SK-N-DZ (cell line): Measurements from ENCODE around the gene UNC5CL.
"Not testable (repeated sequence)": the region's sequence is repeated elsewhere in the genome, so short reads cannot be mapped to it uniquely, and the experiment has no call there.

Experiments
- DNase-seq: peaks from one replicate; pipeline ENCODE4 v3.0.0-alpha.2; 2015; ENCODE audit warnings: low spot score

UNC5CL gene

DNA sequence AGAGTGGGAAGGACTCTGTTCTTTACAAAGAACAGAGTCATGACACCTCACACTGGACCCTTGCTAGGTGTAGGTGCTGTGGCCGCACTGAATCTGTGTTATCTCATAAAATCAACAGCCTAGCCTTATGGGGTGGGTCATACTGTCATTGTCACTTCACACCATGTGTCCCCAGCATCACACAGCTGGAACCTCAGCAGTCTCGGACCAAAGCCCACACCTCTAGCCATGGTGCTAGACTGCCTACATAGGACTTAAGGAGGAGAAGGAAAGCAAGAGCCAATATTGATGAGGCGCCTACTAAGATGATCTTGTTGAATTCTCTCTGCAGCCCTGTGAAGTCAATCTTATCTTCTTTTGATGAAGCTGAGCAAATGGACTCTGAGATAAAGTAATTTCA, 31.0 kb downstream of the UNC5CL start:
- no peak for DNase-seq

DNA sequence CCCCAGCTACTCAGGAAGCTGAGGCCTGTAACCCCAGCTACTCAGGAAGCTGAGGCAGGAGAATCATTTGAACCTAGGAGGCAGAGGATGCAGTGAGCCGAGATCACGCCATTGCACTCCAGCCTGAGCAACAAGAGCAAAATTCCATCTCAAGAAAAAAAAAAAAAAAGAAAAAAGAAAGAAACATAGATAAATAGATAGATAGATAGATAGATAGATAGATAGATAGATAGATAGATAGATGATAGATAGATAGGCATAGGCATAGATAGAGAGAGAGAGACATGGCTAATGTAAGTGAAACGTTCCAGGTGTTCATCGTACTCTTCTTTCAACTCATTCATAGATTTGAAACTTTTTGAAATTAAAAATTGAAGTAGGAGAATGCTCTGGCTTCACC, 32.0 kb downstream of the UNC5CL start:
- not testable (repeated sequence) for DNase-seq

GRCh38 chr6:41006217-41006616, 32.8 kb downstream of the UNC5CL start:
- DNase-seq, result peak; percentile 65

- DNase-seq, result no peak
These were observed 36.9 kb downstream of the UNC5CL start for GRCh38 chr6:41002168-41002567.

DNA sequence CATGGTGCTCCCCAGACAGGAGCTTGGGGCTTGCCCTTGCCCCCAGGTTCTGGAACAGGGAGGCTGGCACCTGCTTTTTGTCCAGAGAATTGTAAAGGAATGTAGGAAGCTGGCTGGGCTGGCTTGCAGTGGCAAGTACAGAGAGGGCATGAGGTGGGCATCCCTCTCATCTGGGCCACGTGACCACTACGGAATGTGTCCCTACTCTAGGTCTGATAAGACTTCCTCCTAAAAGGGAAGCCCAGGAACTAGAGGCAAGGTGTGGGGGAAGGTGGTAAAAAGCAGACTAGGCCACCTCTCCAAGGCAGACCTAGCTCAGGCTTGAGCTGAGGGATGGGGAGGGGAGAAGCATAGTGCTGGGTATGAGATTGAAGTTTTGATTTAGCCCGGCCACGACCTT, 38.8 kb downstream of the UNC5CL start:
- no peak for DNase-seq

- peak; percentile 37 for DNase-seq
These were observed 39.5 kb downstream of the UNC5CL start for GRCh38 chr6:40999569-40999968.

DNA sequence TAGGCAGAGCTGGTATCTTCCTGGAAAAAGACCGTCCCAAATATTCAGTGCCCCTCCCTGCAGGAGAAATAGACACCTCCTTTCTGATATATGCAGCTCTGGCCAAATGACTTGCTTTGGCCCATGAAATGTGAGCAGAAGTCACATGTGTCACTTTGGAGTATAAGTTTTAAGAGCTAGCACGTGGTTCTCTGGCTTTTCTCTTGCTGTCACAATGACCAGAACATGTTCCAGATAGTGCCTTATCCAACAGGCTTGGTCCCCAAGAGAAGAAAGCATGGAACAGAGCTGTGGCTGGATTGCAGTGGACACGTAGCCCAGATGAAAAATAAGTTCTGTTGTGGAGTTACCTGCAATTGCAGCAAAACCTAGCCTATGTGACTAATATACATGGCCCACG, 40.4 kb downstream of the UNC5CL start:
- no peak for DNase-seq

DNA sequence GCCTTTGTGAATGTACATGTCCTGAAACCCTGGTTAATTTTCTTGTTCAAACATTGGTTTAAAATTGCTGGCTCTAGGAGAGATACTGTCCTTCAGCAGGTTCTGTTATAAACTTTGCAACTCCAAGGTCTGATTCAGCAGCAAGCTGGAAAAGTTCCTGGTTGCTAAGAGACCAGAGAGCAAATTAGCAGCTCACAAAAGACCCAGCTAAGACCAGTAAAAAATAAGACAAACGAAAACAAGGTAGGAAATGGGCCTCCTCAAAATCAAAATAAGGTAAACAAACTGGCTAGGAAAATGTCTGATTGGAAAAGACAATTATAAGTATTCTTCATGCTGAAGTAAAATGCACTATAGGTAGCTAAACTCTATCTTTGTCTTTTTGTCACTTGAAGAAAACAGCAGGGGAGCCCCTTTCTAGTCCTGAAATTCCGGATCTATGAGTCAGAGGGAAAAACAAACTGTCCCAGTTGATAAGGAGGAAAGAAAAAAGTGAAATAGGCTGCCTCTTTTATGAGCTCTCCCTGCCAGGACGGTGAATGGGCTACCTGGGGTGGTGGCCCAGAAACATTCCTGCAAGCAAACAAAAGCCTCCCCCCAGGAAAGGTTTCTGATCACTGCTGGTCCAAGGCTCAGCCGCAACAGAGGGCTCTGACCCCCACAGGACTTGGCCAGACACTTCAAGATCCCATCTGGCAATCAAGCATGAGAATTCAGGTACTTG, 41.6 kb downstream of the UNC5CL start:
- DNase-seq, result no peak

DNA sequence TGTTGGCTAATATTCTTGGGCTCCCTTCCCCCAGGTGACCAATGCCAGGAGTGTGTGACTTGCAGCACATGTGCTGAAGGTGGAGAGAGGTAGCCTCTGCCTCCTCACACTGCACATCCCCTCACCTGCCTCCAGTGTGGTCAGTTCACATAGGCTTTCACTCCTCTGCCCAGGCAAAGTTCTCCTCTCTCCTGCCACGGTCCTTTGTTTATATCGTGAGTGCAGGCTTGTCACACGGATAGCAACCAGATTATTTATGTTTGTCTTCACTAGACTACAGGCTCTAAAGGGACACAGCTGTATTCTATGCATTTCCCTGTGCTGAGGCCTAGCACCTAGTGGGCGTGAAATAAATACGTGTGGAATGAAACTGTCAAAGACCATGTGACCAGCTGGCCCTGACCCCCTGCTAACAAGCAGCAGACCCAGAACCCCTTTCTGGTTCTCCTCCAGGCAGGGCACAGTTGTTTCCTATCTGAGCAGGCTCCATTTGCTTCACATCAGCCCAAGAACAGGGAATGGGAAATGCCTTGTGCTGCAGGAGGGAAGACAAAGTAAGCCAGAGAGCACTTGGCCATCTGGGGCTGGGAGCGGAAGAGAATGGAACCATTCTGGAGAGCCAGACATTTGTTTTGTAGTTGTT, 42.3 kb downstream of the UNC5CL start:
- no peak for DNase-seq

DNA sequence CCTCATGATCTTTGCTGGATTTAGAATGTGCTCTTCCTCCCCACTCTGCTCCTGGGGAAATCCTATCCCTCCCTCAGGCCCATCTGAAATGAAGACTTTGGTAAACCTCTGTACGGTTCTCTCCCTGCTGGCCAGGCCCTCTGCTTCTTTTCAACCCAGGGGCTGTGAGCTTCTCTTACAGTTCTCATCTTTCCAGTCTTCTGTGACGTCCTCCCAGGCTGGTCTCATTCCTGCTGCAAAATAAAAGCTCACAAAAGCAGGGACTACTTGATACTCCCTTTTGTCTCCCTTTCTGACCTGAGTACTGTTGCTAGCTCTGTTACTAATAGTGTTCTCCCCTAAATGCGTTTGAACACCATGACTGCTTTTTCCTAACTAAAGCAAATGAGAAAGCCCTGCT, 46.3 kb downstream of the UNC5CL start:
- DNase-seq, result no peak

GRCh38 chr6:40990301-40990700, 48.7 kb downstream of the UNC5CL start:
- no peak for DNase-seq

GRCh38 chr6:40989204-40990169, 49.5 kb downstream of the UNC5CL start:
- no peak for DNase-seq

GRCh38 chr6:40988634-40989033, 50.4 kb downstream of the UNC5CL start:
- DNase-seq, result no peak

DNA sequence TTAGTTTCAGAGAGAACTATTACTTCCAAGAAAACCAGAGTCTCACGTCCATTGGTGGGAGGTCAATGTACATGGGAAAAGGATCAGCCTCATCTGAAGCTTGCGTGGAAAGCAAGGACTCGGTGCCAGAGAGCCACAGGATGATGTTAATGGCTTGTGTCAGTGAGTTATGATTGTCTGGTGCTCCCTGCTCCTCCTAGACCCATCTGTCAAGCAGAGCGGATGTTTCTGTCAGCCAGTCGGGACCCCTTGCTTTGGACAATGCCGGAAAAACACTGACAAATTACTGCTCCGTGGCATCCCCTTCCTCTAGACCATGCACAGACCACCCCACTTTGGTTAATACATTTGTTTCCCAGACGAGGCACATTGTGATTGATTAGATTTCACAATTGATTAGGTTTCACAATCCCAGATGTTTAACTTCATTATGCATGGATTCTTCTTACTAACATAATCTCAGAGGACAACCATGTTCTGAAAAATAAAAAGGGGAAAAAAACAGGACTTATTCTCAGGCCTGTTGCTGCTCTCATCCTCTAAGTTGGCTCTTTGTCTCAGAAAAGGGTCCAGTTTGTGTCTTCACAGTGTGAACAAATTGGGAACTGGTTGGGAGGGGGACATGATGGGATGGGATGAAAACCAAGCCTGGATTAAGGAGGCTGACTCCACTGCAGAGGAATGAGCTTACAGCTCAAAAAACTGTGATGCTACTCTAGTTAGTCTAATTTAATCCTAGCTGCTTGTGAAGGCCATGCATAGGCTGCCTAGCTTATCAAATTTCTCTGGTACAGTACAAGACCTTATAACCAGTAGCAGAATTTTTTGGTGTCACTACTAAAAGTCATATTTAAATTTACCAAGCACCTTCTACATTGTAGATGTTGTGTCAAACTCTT, 51.9 kb downstream of the UNC5CL start:
- no peak for DNase-seq

- DNase-seq, result no peak
These were observed 52.7 kb downstream of the UNC5CL start for GRCh38 chr6:40986364-40986763.

DNA sequence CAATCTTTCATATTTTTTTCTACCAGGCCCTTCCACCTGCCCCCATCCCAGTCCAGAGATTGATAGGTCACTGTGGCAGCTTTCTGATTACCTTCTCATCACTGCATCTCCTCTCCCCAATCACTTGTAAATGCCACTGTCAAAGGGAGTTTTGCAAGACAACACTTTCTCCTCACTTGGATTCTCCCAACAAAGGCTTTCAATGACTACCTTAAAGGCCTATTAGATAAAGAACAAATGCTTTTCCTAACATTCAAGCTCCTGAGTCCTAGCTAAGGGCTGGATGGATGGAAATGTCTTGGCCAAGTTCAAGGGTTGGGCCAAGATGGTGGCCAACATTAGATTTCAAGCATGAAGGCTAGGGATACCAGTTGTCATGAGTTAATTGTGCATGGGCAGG, 55.3 kb downstream of the UNC5CL start:
- no peak for DNase-seq

GRCh38 chr6:40982917-40983316, 56.1 kb downstream of the UNC5CL start:
- DNase-seq, result no peak

GRCh38 chr6:40978687-40979289, 60.2 kb downstream of the UNC5CL start:
- DNase-seq, result no peak

GRCh38 chr6:40977695-40978094, 61.3 kb downstream of the UNC5CL start:
- DNase-seq, result no peak

DNA sequence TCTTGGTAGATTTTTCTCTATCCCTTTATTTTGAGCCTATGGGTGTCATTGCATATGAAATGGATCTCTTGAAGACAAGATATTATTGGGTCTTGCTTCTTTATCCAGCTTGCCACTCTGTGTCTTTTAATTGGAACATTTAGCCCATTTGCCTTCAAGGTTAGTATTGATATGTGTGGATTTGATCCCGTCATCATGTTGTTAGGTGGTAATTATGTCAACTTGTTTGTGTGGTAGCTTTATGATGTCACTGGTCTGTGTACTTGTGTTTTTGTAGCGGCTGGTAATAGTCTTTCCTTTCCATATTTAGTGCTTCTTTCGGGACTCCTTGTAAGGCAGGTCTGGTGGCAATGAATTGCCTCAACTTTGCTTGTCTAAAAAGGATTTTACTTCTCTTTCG, 61.9 kb downstream of the UNC5CL start:
- DNase-seq, result no peak
